NCI-H2081 (cell line): ENCODE data around the gene KRTAP4-7.
"Not testable (repeated sequence)": the region's sequence is repeated elsewhere in the genome, so short reads cannot be mapped to it uniquely, and the experiment has no call there.

Experiments
- DNase-seq, 2 experiments: peaks; one replicate each; lab custom pipeline; 2025; lab: John Stamatoyannopoulos, UW

KRTAP4-7 gene

GRCh38 chr17:41084100-41084856 is at the start of gene KRTAP4-7:
TSS of gene KRTAP4-7 (plus strand) at chr17:41084150. CDS start at chr17:41084207, 57 bp downstream.
- DNase-seq = not testable (repeated sequence)

GRCh38 chr17:41034346-41034935 is 49.5 kb upstream of the KRTAP4-7 start, which contains the start of gene KRTAP1-3:
TSS of gene KRTAP1-3 (minus strand) at chr17:41034874. CDS start at chr17:41034821, 53 bp downstream.
- DNase-seq = peak; percentile 34 to 74

GRCh38 chr17:41037853-41038350 is 46.0 kb upstream of the KRTAP4-7 start:
- DNase-seq = no peak

GRCh38 chr17:41040783-41041571 is 43.0 kb upstream of the KRTAP4-7 start, which contains the start of gene KRTAP1-1:
TSS of gene KRTAP1-1 (minus strand) at chr17:41041450. CDS start at chr17:41041397, 53 bp downstream.
- DNase-seq = peak; percentile 5 to 59

- DNase-seq = no peak
Measured at GRCh38 chr17:41042953-41043352, 41.0 kb upstream of the KRTAP4-7 start.

- not testable (repeated sequence) for DNase-seq
Measured at GRCh38 chr17:41046735-41047465, 37.0 kb upstream of the KRTAP4-7 start, which contains the start of gene KRTAP2-1. TSS of gene KRTAP2-1 (minus strand) at chr17:41047316. CDS start at chr17:41047267, 49 bp downstream.

- no peak for DNase-seq
Measured at GRCh38 chr17:41048441-41048840, 35.5 kb upstream of the KRTAP4-7 start.

- no peak for DNase-seq
Measured at GRCh38 chr17:41049110-41049509, 34.8 kb upstream of the KRTAP4-7 start.

- DNase-seq = no peak
Measured at GRCh38 chr17:41052566-41052965, 31.4 kb upstream of the KRTAP4-7 start.

- DNase-seq = no peak
Measured at GRCh38 chr17:41054025-41054424, 29.9 kb upstream of the KRTAP4-7 start.

GRCh38 chr17:41054556-41054955 is 29.4 kb upstream of the KRTAP4-7 start:
- not testable (repeated sequence) for DNase-seq

- DNase-seq = not testable (repeated sequence)
Measured at GRCh38 chr17:41055130-41055529, 28.8 kb upstream of the KRTAP4-7 start, which contains the start of gene KRTAP2-2. TSS of gene KRTAP2-2 (minus strand) at chr17:41055230. CDS start at chr17:41055211, 19 bp downstream.

GRCh38 chr17:41057547-41057946 is 26.4 kb upstream of the KRTAP4-7 start:
- DNase-seq = no peak

- DNase-seq = no peak
Measured at GRCh38 chr17:41058741-41059140, 25.2 kb upstream of the KRTAP4-7 start.

- not testable (repeated sequence) for DNase-seq
Measured at GRCh38 chr17:41059276-41060051, 24.5 kb upstream of the KRTAP4-7 start.

- DNase-seq = no peak
Measured at GRCh38 chr17:41060052-41060604, 23.8 kb upstream of the KRTAP4-7 start, which contains the start of gene KRTAP2-3. TSS of gene KRTAP2-3 (minus strand) at chr17:41060114. CDS start at chr17:41060050, 64 bp downstream.

- DNase-seq = no peak
Measured at GRCh38 chr17:41061964-41062363, 22.0 kb upstream of the KRTAP4-7 start.

GRCh38 chr17:41063449-41063848 is 20.5 kb upstream of the KRTAP4-7 start:
- DNase-seq = no peak

- no peak for DNase-seq
Measured at GRCh38 chr17:41064301-41064700, 19.6 kb upstream of the KRTAP4-7 start.
